GM18511 (cell line): ENCODE measurements around the gene RLN1.
"Not testable (repeated sequence)": the region's sequence is repeated elsewhere in the genome, so short reads cannot be mapped to it uniquely, and the experiment has no call there.

Source experiments
- ATAC-seq: cut with Tn5 transposase; IDR thresholded peaks from one replicate; pipeline ENCODE4 v1.9.1; 2021; ENCODE audit warnings: mild to moderate bottlenecking, moderate library complexity; ENCODE audit not compliant: unreplicated experiment

The RLN1 gene

DNA sequence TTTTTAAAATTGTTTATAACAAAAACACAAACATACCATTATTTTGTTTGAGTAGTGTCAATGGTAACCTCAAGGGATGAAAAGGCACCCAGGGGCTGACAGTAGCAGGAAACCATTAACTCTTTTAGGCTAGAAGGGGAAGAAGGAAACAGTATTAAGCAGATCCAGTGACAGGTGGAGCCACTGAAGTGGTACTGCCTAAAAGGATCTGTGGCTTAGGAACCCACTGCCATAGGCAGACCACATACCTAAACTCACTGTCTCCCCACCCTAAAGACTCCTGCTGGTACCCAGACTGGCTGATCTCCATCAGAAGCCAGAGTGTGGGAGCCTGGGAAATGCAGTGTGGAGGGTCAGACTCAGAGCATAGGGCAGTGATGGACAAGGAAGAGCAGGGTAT is 13.5 kb downstream of the RLN1 start:
- ATAC-seq: no peak

GRCh38 chr9:5321601-5322000 is 18.1 kb downstream of the RLN1 start:
- not testable (repeated sequence) for ATAC-seq

- no peak for ATAC-seq
Measured at GRCh38 chr9:5321058-5321457, 18.6 kb downstream of the RLN1 start.

DNA sequence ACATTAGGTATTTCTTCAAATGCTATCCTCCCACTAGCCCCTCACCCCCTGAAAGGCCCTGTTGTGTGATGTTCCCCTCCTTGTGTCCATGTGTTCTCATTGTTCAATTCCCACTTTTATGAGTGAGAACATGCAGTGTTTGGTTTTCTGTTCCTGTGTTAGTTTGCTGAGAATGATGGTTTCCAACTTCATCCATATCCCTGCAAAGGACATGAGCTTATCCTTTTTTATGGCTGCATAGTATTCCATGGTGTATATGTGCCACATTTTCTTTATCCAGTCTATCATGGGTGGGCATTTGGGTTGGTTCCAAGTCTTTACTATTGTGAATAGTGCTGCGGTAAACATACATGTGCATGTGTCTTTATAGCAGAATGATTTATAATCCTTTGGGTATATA is 23.3 kb downstream of the RLN1 start:
- ATAC-seq: not testable (repeated sequence)

GRCh38 chr9:5315187-5315923 is 24.3 kb downstream of the RLN1 start:
- no peak for ATAC-seq

GRCh38 chr9:5310851-5311250 is 28.8 kb downstream of the RLN1 start:
- no peak for ATAC-seq

DNA sequence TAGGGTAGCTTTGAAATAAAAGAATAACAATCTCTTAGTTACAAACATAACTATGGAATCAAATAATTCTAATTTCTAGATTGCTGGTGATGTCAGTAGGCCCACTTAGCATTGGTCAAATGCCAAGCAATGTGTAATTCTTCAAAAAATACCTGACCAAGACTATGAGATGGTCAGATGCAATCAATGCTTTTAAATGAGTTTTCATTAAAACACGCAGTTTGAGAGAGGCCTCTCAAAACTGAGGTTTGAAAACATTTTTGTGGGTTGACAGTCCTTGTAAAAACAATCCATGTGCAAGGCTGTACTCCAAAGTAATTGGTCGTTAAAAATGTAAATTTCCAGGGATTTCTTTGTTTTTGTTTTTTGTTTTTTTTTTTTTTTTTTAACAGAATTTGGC is 33.9 kb downstream of the RLN1 start:
- ATAC-seq: no peak

DNA sequence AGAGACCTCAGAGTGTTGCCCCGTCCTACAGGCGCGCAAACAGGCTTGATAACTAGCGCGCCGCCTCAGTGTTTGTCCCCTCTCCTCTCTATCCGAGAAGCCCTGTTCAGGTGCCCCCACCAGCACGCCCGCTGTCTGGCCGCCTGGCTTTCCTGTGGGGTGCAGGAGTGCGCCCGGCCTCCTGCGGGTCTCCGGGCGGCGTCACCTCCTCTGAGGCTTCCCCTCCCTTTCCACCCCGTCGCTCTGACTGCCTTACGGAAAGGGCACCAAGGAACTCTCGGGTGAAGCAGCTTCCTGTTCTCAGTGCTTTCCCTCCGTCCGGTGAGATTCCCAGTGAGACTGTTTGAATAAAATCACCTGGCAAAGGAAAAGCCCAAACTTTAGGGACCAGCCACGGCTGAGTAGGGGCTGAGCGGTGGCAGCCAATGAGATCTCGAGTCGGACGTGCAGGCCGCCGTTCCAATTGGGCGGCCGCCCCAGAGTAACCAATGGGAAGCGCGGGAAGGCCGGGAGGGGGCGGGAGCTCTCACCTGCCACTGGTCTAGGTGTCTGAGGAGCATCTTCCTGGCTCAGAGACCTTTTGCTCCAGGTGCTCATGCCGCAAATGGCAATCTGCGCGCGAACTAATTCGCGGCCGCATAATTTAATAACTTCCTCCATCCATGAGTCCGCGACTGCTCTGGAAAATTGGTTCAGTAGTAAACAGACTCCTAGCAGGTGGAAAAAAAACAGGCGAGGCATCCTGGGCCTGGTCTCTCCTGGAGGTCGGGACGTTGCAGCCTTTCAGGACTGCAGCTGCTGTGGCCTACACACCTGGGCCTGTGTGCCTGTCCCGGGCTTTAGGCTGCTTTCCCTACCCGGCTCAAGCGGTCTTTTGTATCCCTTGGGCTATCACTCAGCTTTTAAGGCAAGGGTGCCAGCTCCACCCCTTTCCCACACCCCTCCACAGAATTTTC is 35.6 kb downstream of the RLN1 start, which contains the start of gene RLN2:
TSS of gene RLN2 (minus strand) at position 877 of the 956 bp plus-strand sequence. CDS start at position 741, 136 bp downstream.
- peak; percentile 100 for ATAC-seq

DNA sequence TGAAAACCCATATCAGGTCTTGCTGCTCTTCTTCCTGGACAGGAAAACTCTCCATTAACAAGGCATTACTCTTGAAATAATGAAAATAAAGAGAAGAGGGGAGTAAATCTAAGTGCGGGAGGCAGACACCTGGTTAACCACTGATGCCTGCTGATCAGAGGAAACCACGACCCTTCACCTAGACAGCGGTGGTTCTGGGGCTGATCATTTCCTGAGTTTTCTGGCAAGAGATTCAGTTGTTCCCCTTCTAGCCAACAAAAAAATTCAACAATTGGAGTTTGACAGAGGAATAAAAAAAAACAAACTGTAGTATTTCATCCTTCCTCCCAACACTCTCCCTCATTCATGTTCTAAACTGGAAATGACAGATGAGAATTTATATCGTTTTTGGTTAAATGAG is 38.1 kb downstream of the RLN1 start:
- no peak for ATAC-seq

DNA sequence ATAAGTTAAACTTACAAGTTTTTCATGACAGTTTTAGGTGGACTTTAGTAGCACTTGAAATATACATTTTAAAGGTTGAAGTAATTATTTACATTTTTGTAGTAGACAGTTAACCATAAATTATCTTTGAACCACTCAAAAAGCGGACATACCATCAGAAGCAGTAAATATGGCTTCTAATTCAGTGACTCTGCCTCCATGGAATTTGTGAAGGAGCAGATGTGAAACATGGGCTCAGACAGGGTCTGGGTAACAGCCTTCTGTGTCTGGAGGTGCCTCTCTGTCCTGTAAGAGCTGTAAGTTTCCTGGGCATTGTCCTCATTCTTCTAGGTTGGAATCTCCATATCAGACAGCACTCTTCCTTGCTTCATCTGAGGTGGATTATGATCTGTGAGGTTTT is 47.5 kb downstream of the RLN1 start:
- ATAC-seq: no peak

DNA sequence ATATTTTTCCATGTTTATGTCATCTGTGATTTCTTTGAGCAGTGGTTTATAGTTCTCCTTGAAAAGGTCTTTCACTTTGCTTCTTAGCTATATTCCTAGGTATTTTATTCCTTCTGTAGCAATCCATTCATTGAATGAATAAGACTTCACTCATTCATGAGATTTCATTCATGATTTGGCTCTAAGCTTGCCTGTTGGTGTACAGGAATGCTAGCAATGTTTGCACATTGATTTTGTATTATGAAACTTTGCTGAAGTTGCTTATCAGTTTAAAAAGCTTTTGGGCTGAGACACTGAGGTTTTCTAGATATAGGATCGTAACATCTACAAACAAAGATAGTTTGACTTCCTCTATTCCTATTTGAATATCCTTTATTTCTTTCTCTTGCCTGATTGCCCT is 51.1 kb downstream of the RLN1 start:
- ATAC-seq: no peak

DNA sequence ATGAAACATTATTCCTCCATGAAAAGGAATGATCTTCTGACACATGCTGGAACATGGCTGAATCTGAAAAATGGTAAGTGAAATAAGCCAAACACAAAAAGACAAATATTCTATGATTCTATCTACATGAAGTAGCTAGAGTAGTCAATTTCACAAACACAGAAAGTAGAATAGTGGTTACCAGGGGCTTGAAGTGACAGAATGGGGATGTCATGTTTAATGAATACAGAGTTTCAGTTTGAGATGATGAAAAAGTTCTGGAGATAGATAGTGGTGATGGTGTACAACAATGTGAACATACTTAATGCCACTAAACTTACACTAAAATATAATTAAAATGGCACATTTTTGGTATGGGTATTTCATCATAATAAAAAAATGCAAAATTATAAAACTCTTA is 53.4 kb downstream of the RLN1 start:
- ATAC-seq: no peak
